ENCODE measurements around the gene NCF4. TPM values are rescaled to one million over a fixed set of nuclear protein-coding genes. Genes with fewer than 3 reads are reported as not detected.
A peak's percentile ranks its signal among the peaks of the same experiment; 100 is the strongest.

NCF4 gene
- polyA plus RNA-seq, 3 donors = 206 to 249 (median 209) TPM

DNA sequence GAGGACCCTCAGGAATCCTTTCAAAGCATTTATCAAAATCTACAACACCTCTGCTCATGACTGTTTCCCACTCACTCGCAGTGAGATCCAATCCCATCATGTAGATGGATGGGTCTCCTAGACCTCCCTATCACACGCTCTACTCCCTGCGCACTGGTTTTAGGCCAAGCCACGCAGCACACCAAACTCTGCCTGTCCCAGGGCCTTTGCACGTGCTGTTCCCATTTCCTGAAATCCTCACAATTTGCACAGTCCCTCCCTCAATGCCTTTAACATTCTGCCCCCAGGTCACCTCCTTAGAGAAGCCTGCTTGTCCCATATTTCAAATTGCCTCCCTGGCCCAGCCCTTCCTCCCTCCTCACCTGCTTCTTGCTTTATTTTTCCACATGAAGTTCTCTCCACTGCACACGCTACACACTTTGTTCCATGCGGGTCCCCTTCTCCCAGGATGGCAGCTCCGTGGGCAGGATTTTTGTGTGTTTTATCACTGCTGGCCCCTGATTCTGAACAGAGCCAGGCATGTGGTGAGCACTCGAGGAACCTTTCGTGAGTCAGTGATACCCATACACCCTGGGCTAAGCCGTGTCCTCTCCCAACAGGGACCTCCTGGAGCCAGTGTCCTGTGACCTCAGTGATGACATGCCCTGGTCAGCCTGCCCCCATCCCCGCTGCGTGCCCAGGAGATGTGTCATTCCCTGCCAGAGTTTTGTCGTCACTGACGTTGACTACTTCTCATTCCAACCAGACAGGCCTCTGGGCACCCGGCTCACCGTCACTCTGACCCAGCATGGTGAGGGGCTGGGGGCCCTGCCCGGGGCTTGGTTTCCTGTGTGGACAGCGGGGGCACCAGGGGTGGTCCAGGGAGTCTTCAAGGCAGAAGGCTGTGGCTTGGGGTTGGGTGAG lies 64.8 kb downstream of the NCF4 start:
- H3K4me1 ChIP-seq (ENCODE audit: control insufficient read depth in 1 of 2, insufficient read depth in 2 of 2, low read length in 2 of 2) = peaks cover 32 to 33% of the 10 kb centered on the region in 2 donors
- peak overlapping the region in 2 of 7 donors; percentile 33 to 62 for H3K27ac Mint-ChIP-seq
- no peaks in the 10 kb centered on the region for H3K27me3 ChIP-seq (ENCODE audit: control insufficient read depth in 2 of 2, insufficient read depth in 2 of 2, low read length in 2 of 2)
- no peak overlapping the region for H2AFZ ChIP-seq (ENCODE audit: insufficient read depth, low read depth, low read length, poor library complexity, severe bottlenecking)
- TF ChIP-seq, protein P1, sequence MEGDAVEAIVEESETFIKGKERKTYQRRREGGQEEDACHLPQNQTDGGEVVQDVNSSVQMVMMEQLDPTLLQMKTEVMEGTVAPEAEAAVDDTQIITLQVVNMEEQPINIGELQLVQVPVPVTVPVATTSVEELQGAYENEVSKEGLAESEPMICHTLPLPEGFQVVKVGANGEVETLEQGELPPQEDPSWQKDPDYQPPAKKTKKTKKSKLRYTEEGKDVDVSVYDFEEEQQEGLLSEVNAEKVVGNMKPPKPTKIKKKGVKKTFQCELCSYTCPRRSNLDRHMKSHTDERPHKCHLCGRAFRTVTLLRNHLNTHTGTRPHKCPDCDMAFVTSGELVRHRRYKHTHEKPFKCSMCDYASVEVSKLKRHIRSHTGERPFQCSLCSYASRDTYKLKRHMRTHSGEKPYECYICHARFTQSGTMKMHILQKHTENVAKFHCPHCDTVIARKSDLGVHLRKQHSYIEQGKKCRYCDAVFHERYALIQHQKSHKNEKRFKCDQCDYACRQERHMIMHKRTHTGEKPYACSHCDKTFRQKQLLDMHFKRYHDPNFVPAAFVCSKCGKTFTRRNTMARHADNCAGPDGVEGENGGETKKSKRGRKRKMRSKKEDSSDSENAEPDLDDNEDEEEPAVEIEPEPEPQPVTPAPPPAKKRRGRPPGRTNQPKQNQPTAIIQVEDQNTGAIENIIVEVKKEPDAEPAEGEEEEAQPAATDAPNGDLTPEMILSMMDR (IDR thresholded peaks at IDR 0.05) = no peak
- intact Hi-C loops (cut with micrococcal nuclease) = no loop called here
- H3K27me3 Mint-ChIP-seq (ENCODE audit: low read depth in 3 of 3) = no peaks in the 10 kb centered on the region
- peaks cover 83% of the 10 kb centered on the region for H4K20me1 ChIP-seq (ENCODE audit: insufficient read depth, low read length)
- H3K4me1 Mint-ChIP-seq = peaks cover 29% of the 10 kb centered on the region
- H3K4me3 ChIP-seq (replicated peaks in 1 of 3; ENCODE audit: low read depth in 2 of 3, low read length in 3 of 3) = no peak overlapping the region
- no peak overlapping the region for H3K27ac ChIP-seq (ENCODE audit: low read depth in 1 of 2, low read length in 2 of 2)
- no peak overlapping the region for H3K4me3 Mint-ChIP-seq
- WGBS (ENCODE audit: insufficient coverage) = 92% methylated on average over 15 of the region's 19 CpGs
- H3K4me2 ChIP-seq (replicated peaks; ENCODE audit: extremely low read depth, low read length, poor library complexity, severe bottlenecking) = no peak overlapping the region
- no peak overlapping the region for H3K9ac ChIP-seq (ENCODE audit: insufficient read depth, low read length, poor library complexity, severe bottlenecking)
- H3K9me3 ChIP-seq (replicated peaks in 1 of 2; ENCODE audit: control insufficient read depth in 1 of 2, insufficient read depth in 1 of 2, low read length in 2 of 2) = no peaks in the 10 kb centered on the region
- peaks cover 0 to 2% (median 0%) of the 10 kb centered on the region in 7 donors for H3K9me3 Mint-ChIP-seq
- peaks cover 86 to 91% of the 10 kb centered on the region in 2 donors for H3K36me3 Mint-ChIP-seq
- no peak for DNase-seq
- H3K79me2 ChIP-seq (ENCODE audit: insufficient read depth, low read length) = peaks cover 16% of the 10 kb centered on the region
- peaks cover 85 to 88% of the 10 kb centered on the region in 2 donors for H3K36me3 ChIP-seq (replicated peaks in 1 of 2; ENCODE audit: control insufficient read depth in 1 of 2, insufficient read depth in 2 of 2, low read length in 2 of 2)

GRCh38 chr22:36926309-36926708 lies 65.5 kb downstream of the NCF4 start:
- peaks cover 0 to 2% (median 0%) of the 10 kb centered on the region in 7 donors for H3K9me3 Mint-ChIP-seq
- Histone ChIP-seq H3K79me2 (ENCODE audit: insufficient read depth, low read length) (peaks cover 10% of the 10 kb centered on the region), H3K9me3 (replicated peaks in 1 of 2; ENCODE audit: control insufficient read depth in 1 of 2, insufficient read depth in 1 of 2, low read length in 2 of 2) (no peaks in the 10 kb centered on the region), H3K9ac (ENCODE audit: insufficient read depth, low read length, poor library complexity, severe bottlenecking) (no peak overlapping the region), H3K36me3 (replicated peaks in 1 of 2; ENCODE audit: control insufficient read depth in 1 of 2, insufficient read depth in 2 of 2, low read length in 2 of 2) (peaks cover 90 to 94% of the 10 kb centered on the region in 2 donors), H2AFZ (ENCODE audit: insufficient read depth, low read depth, low read length, poor library complexity, severe bottlenecking) (no peak overlapping the region), H3K27me3 (ENCODE audit: control insufficient read depth in 2 of 2, insufficient read depth in 2 of 2, low read length in 2 of 2) (no peaks in the 10 kb centered on the region), H3K4me2 (replicated peaks; ENCODE audit: extremely low read depth, low read length, poor library complexity, severe bottlenecking) (no peak overlapping the region), H3K4me3 (replicated peaks in 1 of 3; ENCODE audit: low read depth in 2 of 3, low read length in 3 of 3) (no peak overlapping the region), H4K20me1 (ENCODE audit: insufficient read depth, low read length) (peaks cover 90% of the 10 kb centered on the region), H3K4me1 (ENCODE audit: control insufficient read depth in 1 of 2, insufficient read depth in 2 of 2, low read length in 2 of 2) (peaks cover 26% of the 10 kb centered on the region in 2 donors), H3K27ac (ENCODE audit: low read depth in 1 of 2, low read length in 2 of 2) (no peak overlapping the region)
- TF ChIP-seq, protein P1 (IDR thresholded peaks at IDR 0.05) = no peak
- H3K36me3 Mint-ChIP-seq = peaks cover 89 to 98% of the 10 kb centered on the region in 2 donors
- no peak for DNase-seq
- no peak overlapping the region for H3K4me3 Mint-ChIP-seq
- WGBS (ENCODE audit: insufficient coverage) = 96% methylated on average over 5 of the region's 6 CpGs
- intact Hi-C loops (cut with micrococcal nuclease) = no loop called here
- no peaks in the 10 kb centered on the region for H3K27me3 Mint-ChIP-seq (ENCODE audit: low read depth in 3 of 3)
- H3K4me1 Mint-ChIP-seq = peaks cover 23% of the 10 kb centered on the region
- H3K27ac Mint-ChIP-seq = peak overlapping the region in 1 of 7 donors; percentile 62

All from CD14-positive monocyte (primary cell).